Osteoblast (primary cell): ENCODE measurements around the gene ADGRG3. TPM values are rescaled to one million over a fixed set of nuclear protein-coding genes. Genes with fewer than 3 reads are reported as not detected.
A peak's percentile ranks its signal among the peaks of the same experiment; 100 is the strongest.

Source experiments
- DNase-seq: peaks from one replicate; pipeline ENCODE4 v3.0.0; 2011; ENCODE audit warnings: low spot score, mixed read lengths; ENCODE audit not compliant: insufficient read length; ENCODE audit errors: missing footprints
- H2AFZ ChIP-seq: 2 replicates; pipeline ENCODE4 v1.6.0; 2011; ENCODE audit warnings: mild to moderate bottlenecking, low read length
- H3K27ac ChIP-seq: 2 replicates; pipeline ENCODE4 v1.5.1; 2011; ENCODE audit warnings: mild to moderate bottlenecking, low read depth, low read length, moderate library complexity
- H3K27me3 ChIP-seq: 2 replicates; pipeline ENCODE4 v1.6.0; 2012; ENCODE audit warnings: mild to moderate bottlenecking, control low read depth, inconsistent platforms, low read length, moderate library complexity; ENCODE audit not compliant: insufficient read depth
- H3K36me3 ChIP-seq: 2 replicates; pipeline ENCODE4 v1.5.1; 2011; ENCODE audit warnings: mild to moderate bottlenecking, low read length, control low read depth, moderate library complexity; ENCODE audit not compliant: insufficient read depth
- H3K4me1 ChIP-seq: 2 replicates; pipeline ENCODE4 v1.5.1; 2011; ENCODE audit warnings: mild to moderate bottlenecking, low read length, control low read depth, moderate library complexity; ENCODE audit not compliant: insufficient read depth
- H3K4me2 ChIP-seq: 2 replicates; pipeline ENCODE4 v1.6.0; 2011; ENCODE audit warnings: mild to moderate bottlenecking, low read length; ENCODE audit not compliant: insufficient read depth
- H3K4me3 ChIP-seq: fragments of 200-600 bp; sonication (generic); 3 replicates; pipeline ENCODE4 v1.5.1; 2012; ENCODE audit warnings: mild to moderate bottlenecking, low read length, inconsistent platforms; ENCODE audit not compliant: insufficient read depth
- H3K79me2 ChIP-seq: 2 replicates; pipeline ENCODE4 v1.6.0; 2012; ENCODE audit warnings: mild to moderate bottlenecking, low read length, control low read depth, inconsistent platforms; ENCODE audit not compliant: insufficient read depth
- H3K9me3 ChIP-seq: 2 replicates; pipeline ENCODE4 v1.5.1; 2011; ENCODE audit warnings: low read depth, low read length, control low read depth
- H4K20me1 ChIP-seq: 2 replicates; pipeline ENCODE4 v1.6.0; 2012; ENCODE audit warnings: mild to moderate bottlenecking, low read length, control low read depth; ENCODE audit not compliant: insufficient read depth
- total RNA-seq: library from RNA; depleted of rRNA; stranded (reverse); fragments of >200 nt; gene quantifications from 2 replicates; pipeline ENCODE4 v1.2.3, GENCODE V29; 2012
- TF ChIP-seq, protein P1 (sequence below): IDR thresholded peaks from 2 replicates; pipeline ENCODE4 v1.5.1; 2011; ENCODE audit warnings: mild to moderate bottlenecking, low read depth, low read length, moderate library complexity; ENCODE audit errors: extremely low read depth

ADGRG3 gene
- total RNA-seq, 1 donor, result not detected

DNA sequence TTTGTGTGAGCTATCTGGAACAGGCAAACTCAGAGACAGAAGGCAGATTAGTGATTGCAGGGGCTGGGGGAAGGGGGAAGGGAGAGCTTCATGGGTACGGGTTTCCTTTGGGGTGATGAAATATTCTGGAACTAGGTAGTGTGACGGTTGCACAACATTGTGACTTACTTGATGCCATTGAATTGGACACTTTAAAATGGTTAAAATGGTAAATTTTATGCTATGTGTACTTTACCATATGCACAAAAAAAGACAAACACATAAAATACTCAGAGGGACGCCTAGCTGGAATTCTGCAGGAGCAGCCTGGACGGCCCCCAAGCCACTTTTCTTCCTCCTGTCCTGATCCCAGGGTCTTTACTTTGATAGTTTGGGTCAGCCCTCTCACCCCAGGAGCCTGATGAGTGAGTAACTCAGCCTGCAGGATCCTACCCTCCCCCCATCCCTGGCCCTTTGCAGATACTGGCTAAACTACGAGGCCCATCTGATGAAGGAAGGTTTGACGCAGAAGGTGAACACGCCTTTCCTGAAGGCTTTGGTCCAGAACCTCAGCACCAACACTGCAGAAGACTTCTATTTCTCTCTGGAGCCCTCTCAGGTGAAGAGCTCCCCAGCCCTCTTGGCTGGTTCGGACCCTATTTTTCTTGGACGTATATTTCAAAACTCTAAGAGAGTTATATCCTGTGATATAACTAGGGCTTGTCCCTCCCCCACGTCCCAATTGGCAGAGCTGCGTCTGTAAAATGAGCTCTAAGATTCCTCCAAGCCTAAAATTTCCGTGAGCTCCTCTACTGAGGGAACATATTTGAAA is 7.8 kb downstream of the ADGRG3 start:
- Histone ChIP-seq H3K27ac (no peak overlapping the region), H3K4me1 (peaks cover 2% of the 10 kb centered on the region), H4K20me1 (no peaks in the 10 kb centered on the region), H3K4me2 (no peak overlapping the region), H2AFZ (no peak overlapping the region), H3K36me3 (no peaks in the 10 kb centered on the region), H3K27me3 (peaks cover 27% of the 10 kb centered on the region), H3K4me3 (no peak overlapping the region), H3K79me2 (no peaks in the 10 kb centered on the region), H3K9me3 (no peaks in the 10 kb centered on the region)
- DNase-seq, result peak; percentile 82
- TF ChIP-seq, protein P1, sequence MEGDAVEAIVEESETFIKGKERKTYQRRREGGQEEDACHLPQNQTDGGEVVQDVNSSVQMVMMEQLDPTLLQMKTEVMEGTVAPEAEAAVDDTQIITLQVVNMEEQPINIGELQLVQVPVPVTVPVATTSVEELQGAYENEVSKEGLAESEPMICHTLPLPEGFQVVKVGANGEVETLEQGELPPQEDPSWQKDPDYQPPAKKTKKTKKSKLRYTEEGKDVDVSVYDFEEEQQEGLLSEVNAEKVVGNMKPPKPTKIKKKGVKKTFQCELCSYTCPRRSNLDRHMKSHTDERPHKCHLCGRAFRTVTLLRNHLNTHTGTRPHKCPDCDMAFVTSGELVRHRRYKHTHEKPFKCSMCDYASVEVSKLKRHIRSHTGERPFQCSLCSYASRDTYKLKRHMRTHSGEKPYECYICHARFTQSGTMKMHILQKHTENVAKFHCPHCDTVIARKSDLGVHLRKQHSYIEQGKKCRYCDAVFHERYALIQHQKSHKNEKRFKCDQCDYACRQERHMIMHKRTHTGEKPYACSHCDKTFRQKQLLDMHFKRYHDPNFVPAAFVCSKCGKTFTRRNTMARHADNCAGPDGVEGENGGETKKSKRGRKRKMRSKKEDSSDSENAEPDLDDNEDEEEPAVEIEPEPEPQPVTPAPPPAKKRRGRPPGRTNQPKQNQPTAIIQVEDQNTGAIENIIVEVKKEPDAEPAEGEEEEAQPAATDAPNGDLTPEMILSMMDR, result no peak

DNA sequence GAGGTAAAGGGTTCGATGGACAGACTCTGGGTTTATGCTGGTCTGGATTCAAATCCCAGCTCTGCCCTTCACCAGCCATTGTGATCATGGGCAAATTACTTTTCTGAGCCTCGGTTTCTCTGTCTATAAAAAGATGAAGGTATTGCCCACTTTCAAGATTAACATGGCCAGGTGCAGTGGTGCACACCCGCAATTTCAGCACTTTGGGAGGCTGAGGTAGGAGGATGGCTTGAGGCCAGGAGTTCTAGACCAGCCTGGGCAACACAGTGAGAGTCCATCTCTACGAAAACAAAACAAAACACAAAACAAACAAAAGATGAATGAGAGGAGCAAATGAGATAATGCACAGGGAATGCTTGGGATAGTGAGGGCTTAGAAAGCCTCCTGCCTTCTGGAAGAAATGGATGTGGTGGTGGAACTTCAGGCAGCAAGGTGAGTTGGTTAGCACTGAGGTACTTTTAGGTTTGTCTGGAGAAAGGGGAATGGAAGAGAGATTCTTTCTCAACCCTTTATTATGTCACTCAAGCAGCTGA is 8.5 kb downstream of the ADGRG3 start:
- Histone ChIP-seq H3K4me1 (peaks cover 2% of the 10 kb centered on the region), H3K27me3 (peaks cover 25% of the 10 kb centered on the region), H3K79me2 (no peaks in the 10 kb centered on the region), H2AFZ (no peak overlapping the region), H3K9me3 (no peaks in the 10 kb centered on the region), H3K4me2 (no peak overlapping the region), H3K27ac (no peak overlapping the region), H3K36me3 (no peaks in the 10 kb centered on the region), H3K4me3 (no peak overlapping the region), H4K20me1 (no peaks in the 10 kb centered on the region)
- no peak for DNase-seq
- TF ChIP-seq, protein P1, result no peak

DNA sequence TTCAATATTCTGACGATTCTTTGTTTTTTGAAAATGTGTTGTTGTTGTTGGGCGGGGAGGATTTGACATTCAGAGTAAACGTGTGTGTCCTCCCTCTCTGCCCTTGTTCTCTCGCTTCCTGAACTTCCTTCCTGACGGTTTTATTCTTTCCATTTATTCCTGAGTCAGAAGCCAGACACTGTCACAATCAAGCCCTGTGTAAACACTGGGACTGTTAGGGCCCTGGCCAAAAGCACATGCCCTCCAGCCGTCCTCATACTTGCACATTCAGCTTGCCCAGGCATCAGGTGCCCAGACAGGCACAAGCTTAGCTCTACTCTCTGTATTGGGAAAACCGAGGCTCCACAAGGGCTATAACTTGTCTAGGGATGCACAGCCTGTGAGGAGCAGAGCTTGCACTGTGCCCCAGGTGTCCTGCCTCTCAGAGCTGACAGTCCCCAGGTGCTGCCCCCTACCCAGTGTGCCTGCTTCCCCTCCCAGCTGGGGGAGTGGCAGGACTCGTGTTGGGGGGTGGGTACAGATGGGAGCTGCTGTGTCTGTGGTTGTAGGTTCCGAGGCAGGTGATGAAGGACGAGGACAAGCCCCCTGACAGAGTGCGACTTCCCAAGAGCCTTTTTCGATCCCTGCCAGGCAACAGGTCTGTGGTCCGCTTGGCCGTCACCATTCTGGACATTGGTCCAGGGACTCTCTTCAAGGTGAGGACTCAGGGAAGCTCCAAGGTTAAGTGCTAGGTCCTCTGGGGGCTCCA is 9.7 kb downstream of the ADGRG3 start:
- peaks cover 14% of the 10 kb centered on the region for H3K27me3 ChIP-seq
- peak; percentile 64 for DNase-seq
- peaks cover 2% of the 10 kb centered on the region for H3K4me1 ChIP-seq
- H3K27ac ChIP-seq, result no peak overlapping the region
- no peak overlapping the region for H2AFZ ChIP-seq
- H3K79me2 ChIP-seq, result no peaks in the 10 kb centered on the region
- TF ChIP-seq, protein P1, result no peak
- no peak overlapping the region for H3K4me3 ChIP-seq
- no peaks in the 10 kb centered on the region for H4K20me1 ChIP-seq
- no peaks in the 10 kb centered on the region for H3K9me3 ChIP-seq
- H3K4me2 ChIP-seq, result no peak overlapping the region
- H3K36me3 ChIP-seq, result no peaks in the 10 kb centered on the region

DNA sequence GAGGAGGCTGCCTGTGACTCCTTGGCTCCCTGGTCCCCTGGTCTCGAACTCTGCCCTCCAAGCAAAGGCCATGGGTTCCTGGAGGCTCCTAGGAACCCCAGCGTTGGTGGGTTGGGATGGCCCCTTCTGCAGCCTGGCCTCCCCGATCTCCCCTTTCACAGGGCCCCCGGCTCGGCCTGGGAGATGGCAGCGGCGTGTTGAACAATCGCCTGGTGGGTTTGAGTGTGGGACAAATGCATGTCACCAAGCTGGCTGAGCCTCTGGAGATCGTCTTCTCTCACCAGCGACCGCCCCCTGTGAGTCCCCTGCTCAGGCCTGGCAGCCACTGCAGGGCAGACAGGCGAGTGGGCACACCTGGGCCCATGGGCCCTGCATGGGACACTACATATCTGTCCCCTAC is 10.9 kb downstream of the ADGRG3 start:
- Histone ChIP-seq H3K27ac (no peak overlapping the region), H3K27me3 (peaks cover 5% of the 10 kb centered on the region)
- TF ChIP-seq, protein P1, result no peak

More for the DNA sequence above, 10.9 kb downstream of the ADGRG3 start:
- Histone ChIP-seq H4K20me1 (no peaks in the 10 kb centered on the region), H2AFZ (no peak overlapping the region), H3K36me3 (no peaks in the 10 kb centered on the region), H3K9me3 (no peaks in the 10 kb centered on the region), H3K4me1 (peaks cover 2% of the 10 kb centered on the region), H3K4me2 (no peak overlapping the region), H3K79me2 (no peaks in the 10 kb centered on the region), H3K4me3 (no peak overlapping the region)
- peak; percentile 69 for DNase-seq
